Uterus (tissue), 2 donors: ENCODE results near the gene RPGRIP1L.

Experiments used
- CTCF ChIP-seq, 4 experiments: fragments of 200-600 bp in 2 of 4; fragments of 450-650 bp in 2 of 4; sonication (generic) in 2 of 4; IDR thresholded peaks; one replicate each; pipeline ENCODE4 v1.5.1; 2016 to 2019; ENCODE audit warnings: antibody characterized with exemption in 4 of 4, mild to moderate bottlenecking in 2 of 4, moderate library complexity in 1 of 4
- POLR2A ChIP-seq, 2 donors: fragments of 450-650 bp; IDR thresholded peaks; one replicate each; pipeline ENCODE4 v1.6.1; 2016; ENCODE audit warnings: antibody characterized with exemption in 2 of 2, mild to moderate bottlenecking in 1 of 2, moderate library complexity in 1 of 2

- TF ChIP-seq CTCF (IDR thresholded peaks at IDR 0.05): no peak
- no peak for TF ChIP-seq POLR2A (IDR thresholded peaks at IDR 0.05)
Observed at GRCh38 chr16:53576210-53576609, 127.4 kb downstream of the RPGRIP1L start.
